Renal pelvis (tissue), 4 donors: ENCODE data around the gene PTHLH. TPM values are rescaled to one million over a fixed set of nuclear protein-coding genes. Genes with fewer than 3 reads are reported as not detected.

Experiments
- DNase-seq: peaks from one replicate; pipeline ENCODE4 v3.0.0-alpha.2; 2013
- polyA plus RNA-seq, 3 donors: library from polyadenylated mRNA; unstranded; fragments of 120-200 nt; gene quantifications; one replicate each; pipeline ENCODE4 v1.2.1, GENCODE V29; 2013; ENCODE audit not compliant: insufficient read length in 3 of 3

The PTHLH gene
- polyA plus RNA-seq, 3 donors = 0.81 to 1.4 (median 1.2) TPM

- DNase-seq = peak; percentile 54
Measured at GRCh38 chr12:27940756-27941402, 31.7 kb downstream of the PTHLH start.

GRCh38 chr12:27940245-27940644 is 32.3 kb downstream of the PTHLH start:
- DNase-seq = no peak

GRCh38 chr12:27937768-27938167 is 34.8 kb downstream of the PTHLH start:
- no peak for DNase-seq

GRCh38 chr12:27936196-27936595 is 36.3 kb downstream of the PTHLH start:
- no peak for DNase-seq

- DNase-seq = no peak
Measured at GRCh38 chr12:27934276-27934675, 38.3 kb downstream of the PTHLH start.

- DNase-seq = no peak
Measured at GRCh38 chr12:27931390-27931789, 41.1 kb downstream of the PTHLH start.

GRCh38 chr12:27927347-27927746 is 45.2 kb downstream of the PTHLH start:
- DNase-seq = no peak

GRCh38 chr12:27924350-27925135 is 48.0 kb downstream of the PTHLH start:
- no peak for DNase-seq

- DNase-seq = no peak
Measured at GRCh38 chr12:27922531-27923139, 49.9 kb downstream of the PTHLH start.

GRCh38 chr12:27919671-27920235 is 52.8 kb downstream of the PTHLH start:
- no peak for DNase-seq

- no peak for DNase-seq
Measured at GRCh38 chr12:27915536-27915935, 57.0 kb downstream of the PTHLH start.

GRCh38 chr12:27915021-27915420 is 57.5 kb downstream of the PTHLH start:
- no peak for DNase-seq

GRCh38 chr12:27913999-27914614 is 58.4 kb downstream of the PTHLH start:
- no peak for DNase-seq

- DNase-seq = no peak
Measured at GRCh38 chr12:27911397-27911796, 61.1 kb downstream of the PTHLH start.

Other genes starting within 250 kb of the PTHLH start
- gene KLHL42, start 192.5 kb downstream of the PTHLH start, polyA plus RNA-seq = 10 to 100 TPM; 28.0 to 46.0 (median 42.3) TPM
- gene MANSC4, start 192.5 kb downstream of the PTHLH start, polyA plus RNA-seq = under 1 TPM; 0.24 to 0.89 (median 0.51) TPM
- gene CCDC91, start 217.7 kb upstream of the PTHLH start, polyA plus RNA-seq = 10 to 100 TPM; 27.7 to 35.4 (median 33.0) TPM